Thymus (tissue), 11 donors: Measurements from ENCODE around the gene PTPRJ. TPM values are rescaled to one million over a fixed set of nuclear protein-coding genes. Genes with fewer than 3 reads are reported as not detected.
"Not testable (repeated sequence)": the region's sequence is repeated elsewhere in the genome, so short reads cannot be mapped to it uniquely, and the experiment has no call there.

Experiments used
- DNase-seq, 9 donors: peaks; one replicate each; pipeline ENCODE4 v3.0.0-alpha.2; 2013; ENCODE audit warnings: low spot score in 9 of 9, low read depth in 6 of 9, missing footprints in 1 of 9
- H3K27ac ChIP-seq, 2 donors: one replicate each; pipeline ENCODE4 v1.5.1; 2013; ENCODE audit warnings: control low read depth in 1 of 2, low read depth in 1 of 2, low read length in 1 of 2, mild to moderate bottlenecking in 1 of 2, moderate library complexity in 1 of 2
- H3K27me3 ChIP-seq, 2 donors: one replicate each; pipeline ENCODE4 v1.5.1; 2013; ENCODE audit warnings: low read length in 1 of 2; ENCODE audit not compliant: control insufficient read depth in 2 of 2, insufficient read depth in 1 of 2
- H3K36me3 ChIP-seq, 2 donors: one replicate each; pipeline ENCODE4 v1.5.1; 2013; ENCODE audit warnings: low read length in 1 of 2, mild to moderate bottlenecking in 1 of 2, moderate library complexity in 1 of 2; ENCODE audit not compliant: control insufficient read depth in 2 of 2, insufficient read depth in 2 of 2
- H3K4me1 ChIP-seq, 2 donors: one replicate each; pipeline ENCODE4 v1.5.1; 2013; ENCODE audit warnings: low read length in 2 of 2; ENCODE audit not compliant: control insufficient read depth in 2 of 2, insufficient read depth in 2 of 2
- H3K4me3 ChIP-seq, 2 donors: one replicate each; pipeline ENCODE4 v1.5.1; 2013; ENCODE audit warnings: low read length in 2 of 2, control low read depth in 1 of 2, mild to moderate bottlenecking in 1 of 2
- H3K9me3 ChIP-seq, 2 donors: one replicate each; pipeline ENCODE4 v1.5.1; 2013; ENCODE audit warnings: low read length in 1 of 2, mild to moderate bottlenecking in 1 of 2; ENCODE audit not compliant: control insufficient read depth in 2 of 2, insufficient read depth in 1 of 2
- WGBS: extraction: QIAGEN DNeasy Blood & Tissue Kit; methylation state at CpG from one replicate; pipeline ENCODE4 v1.1.7; 2013; 5-methylcytosine and 5-hydroxymethylcytosine counted together
- polyA plus RNA-seq: library from polyadenylated mRNA; stranded (reverse); fragments of 200-250 nt; gene quantifications from one replicate; pipeline ENCODE4 v1.2.3, GENCODE V29; 2013
- total RNA-seq: library from RNA; stranded (reverse); fragments of 120-200 nt; gene quantifications from one replicate; pipeline ENCODE4 v1.2.4, GENCODE V29; 2013
- donor health status: healthy.

Gene PTPRJ
- total and polyA plus RNA-seq, 2 donors, result 4.4 to 7.5 TPM

- Histone ChIP-seq H3K9me3 (no peaks in the 10 kb centered on the region), H3K36me3 (peaks cover 0 to 6% of the 10 kb centered on the region in 2 donors)
Observed at GRCh38 chr11:48138222-48138621, 157.9 kb downstream of the PTPRJ start.

DNA sequence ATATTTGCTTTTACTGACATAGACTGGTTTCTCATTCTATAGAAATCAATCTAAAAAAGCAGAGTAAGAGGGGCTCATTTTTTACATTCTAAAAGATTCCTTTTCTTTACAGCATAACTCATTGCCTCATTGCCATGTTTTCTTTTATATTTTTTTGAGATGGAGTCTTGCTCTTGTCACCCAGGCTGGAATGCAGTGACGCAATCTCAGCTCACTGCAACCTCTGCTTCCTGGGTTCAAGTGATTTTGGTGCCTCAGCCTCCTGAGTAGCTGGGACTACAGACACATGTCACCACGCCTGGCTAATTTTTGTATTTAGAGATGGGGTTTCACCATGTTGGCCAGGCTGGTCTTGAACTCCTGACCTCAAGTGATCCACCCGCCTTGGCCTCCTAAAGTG, 159.5 kb downstream of the PTPRJ start:
- not testable (repeated sequence) for H3K27me3 ChIP-seq, H3K4me3 ChIP-seq, H3K36me3 ChIP-seq, H3K27ac ChIP-seq, H3K9me3 ChIP-seq, DNase-seq, H3K4me1 ChIP-seq
- 99% methylated on average over 3 of the region's 3 CpGs for WGBS

More at GRCh38 chr11:48138222-48138621, 157.9 kb downstream of the PTPRJ start:
- H3K4me1 ChIP-seq, result no peaks in the 10 kb centered on the region
- DNase-seq, result no peak
- no peak overlapping the region for H3K27ac ChIP-seq
- no peaks in the 10 kb centered on the region for H3K27me3 ChIP-seq
- no peak overlapping the region for H3K4me3 ChIP-seq

DNA sequence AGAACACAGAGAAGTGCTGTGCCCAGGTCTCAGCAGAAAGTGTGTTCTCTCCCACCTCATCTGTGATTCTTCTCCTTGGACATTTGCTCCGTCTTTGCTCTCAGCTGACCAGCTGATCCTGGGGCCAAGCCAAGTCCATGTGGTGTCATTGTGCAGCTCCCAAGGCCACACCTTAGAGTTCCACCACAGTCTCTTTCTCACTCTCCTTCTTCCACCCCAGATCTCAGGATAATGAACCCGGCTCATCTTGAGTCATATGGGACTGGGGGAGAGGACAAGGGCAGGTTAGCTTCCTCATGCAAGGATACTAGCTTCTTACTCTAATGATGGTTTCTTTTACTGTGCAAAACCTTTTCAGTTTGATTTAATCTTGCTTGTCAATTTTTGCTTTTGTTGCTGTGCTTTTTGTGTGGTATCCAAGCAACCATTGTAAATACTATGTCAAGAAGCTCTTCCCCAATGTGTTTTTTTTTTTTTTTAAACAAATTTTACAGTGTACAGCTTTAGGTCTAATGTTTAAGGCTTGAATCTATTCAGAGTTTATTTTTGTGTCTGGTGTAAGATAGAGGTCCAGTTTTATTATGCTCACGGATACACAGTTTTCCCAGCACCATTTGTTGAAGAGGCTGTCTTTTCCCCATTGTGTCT, 161.2 kb downstream of the PTPRJ start:
- H3K27me3 ChIP-seq, result no peaks in the 10 kb centered on the region
- H3K36me3 ChIP-seq, result peaks cover 0 to 4% of the 10 kb centered on the region in 2 donors
- H3K4me3 ChIP-seq, result no peak overlapping the region
- no peaks in the 10 kb centered on the region for H3K4me1 ChIP-seq
- DNase-seq, result no peak
- H3K9me3 ChIP-seq, result no peaks in the 10 kb centered on the region
- WGBS, result 97% methylated on average over 3 of the region's 3 CpGs
- no peak overlapping the region for H3K27ac ChIP-seq

DNA sequence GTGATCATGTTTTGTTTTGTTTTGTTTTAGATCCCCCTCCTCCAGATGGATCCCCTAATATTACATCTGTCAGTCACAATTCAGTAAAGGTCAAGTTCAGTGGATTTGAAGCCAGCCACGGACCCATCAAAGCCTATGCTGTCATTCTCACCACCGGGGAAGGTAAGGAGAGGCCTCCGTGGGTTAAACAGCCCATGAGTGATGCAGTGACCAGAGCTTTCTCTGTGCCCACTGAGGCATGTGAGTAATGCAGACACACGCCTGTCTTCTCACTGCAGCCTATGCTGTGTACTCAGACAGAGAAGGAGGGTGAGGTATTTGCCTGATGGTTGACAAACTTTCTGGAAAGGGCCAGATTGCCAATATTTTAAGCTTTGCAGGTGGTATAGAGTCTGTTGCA, 162.5 kb downstream of the PTPRJ start:
- Histone ChIP-seq H3K27ac (no peak overlapping the region), H3K9me3 (no peaks in the 10 kb centered on the region), H3K4me3 (no peak overlapping the region), H3K27me3 (no peaks in the 10 kb centered on the region), H3K4me1 (no peaks in the 10 kb centered on the region), H3K36me3 (peaks cover 0 to 4% of the 10 kb centered on the region in 2 donors)
- 95% methylated on average over 4 of the region's 4 CpGs for WGBS
- DNase-seq, result no peak

- peaks cover 0 to 10% of the 10 kb centered on the region in 2 donors for H3K36me3 ChIP-seq
Observed at GRCh38 chr11:48148749-48149148, 168.4 kb downstream of the PTPRJ start.

DNA sequence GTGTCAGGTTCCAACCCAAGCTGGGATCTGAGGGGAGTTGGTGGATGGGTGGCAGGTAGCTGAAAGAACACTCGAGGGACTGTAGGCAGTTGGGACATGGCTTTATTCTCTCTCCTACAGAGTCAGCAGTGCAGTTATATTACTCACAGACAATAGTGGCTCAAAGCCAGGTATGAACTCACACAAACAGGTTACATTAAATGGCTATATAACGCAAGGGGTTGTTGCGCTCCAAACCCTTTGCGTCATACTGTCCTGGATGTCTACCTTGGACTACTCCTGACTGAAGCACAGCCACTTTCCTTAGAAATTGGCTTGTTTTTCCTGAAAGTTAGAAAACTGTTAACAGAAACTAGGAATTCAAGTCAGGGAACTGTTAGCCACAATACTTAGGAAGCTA, 169.9 kb downstream of the PTPRJ start:
- no peaks in the 10 kb centered on the region for H3K27me3 ChIP-seq
- 95% methylated on average over 4 of the region's 4 CpGs for WGBS

More at GRCh38 chr11:48148749-48149148, 168.4 kb downstream of the PTPRJ start:
- no peak for DNase-seq
- no peaks in the 10 kb centered on the region for H3K27me3 ChIP-seq
- no peak overlapping the region for H3K27ac ChIP-seq
- no peaks in the 10 kb centered on the region for H3K9me3 ChIP-seq
- H3K4me3 ChIP-seq, result no peak overlapping the region
- no peaks in the 10 kb centered on the region for H3K4me1 ChIP-seq
- 98% methylated on average over 3 of the region's 3 CpGs for WGBS

GRCh38 chr11:48154151-48154550, 173.8 kb downstream of the PTPRJ start:
- WGBS, result 94% methylated on average over 3 of the region's 3 CpGs
- Histone ChIP-seq H3K9me3 (no peaks in the 10 kb centered on the region), H3K36me3 (peaks cover 0 to 14% of the 10 kb centered on the region in 2 donors), H3K4me1 (no peaks in the 10 kb centered on the region), H3K27me3 (no peaks in the 10 kb centered on the region), H3K4me3 (no peak overlapping the region), H3K27ac (no peak overlapping the region)
- no peak for DNase-seq

More for the DNA sequence above, 169.9 kb downstream of the PTPRJ start:
- Histone ChIP-seq H3K4me3 (no peak overlapping the region), H3K9me3 (no peaks in the 10 kb centered on the region), H3K4me1 (no peaks in the 10 kb centered on the region), H3K27ac (no peak overlapping the region), H3K36me3 (peaks cover 0 to 14% of the 10 kb centered on the region in 2 donors)
- DNase-seq, result no peak

GRCh38 chr11:48161951-48162884, 181.9 kb downstream of the PTPRJ start:
- Histone ChIP-seq H3K4me1 (no peaks in the 10 kb centered on the region), H3K27ac (no peak overlapping the region), H3K27me3 (no peaks in the 10 kb centered on the region), H3K36me3 (no peaks in the 10 kb centered on the region), H3K4me3 (no peak overlapping the region), H3K9me3 (no peaks in the 10 kb centered on the region)
- no peak for DNase-seq
- WGBS, result 78% methylated on average over 6 of the region's 6 CpGs

- Histone ChIP-seq H3K4me1 (no peaks in the 10 kb centered on the region), H3K27ac (no peak overlapping the region), H3K36me3 (no peaks in the 10 kb centered on the region), H3K4me3 (no peak overlapping the region), H3K27me3 (no peaks in the 10 kb centered on the region), H3K9me3 (no peaks in the 10 kb centered on the region)
- no peak for DNase-seq
- 91% methylated on average over 1 of the region's 1 CpG for WGBS
Observed at GRCh38 chr11:48162885-48163268, 182.5 kb downstream of the PTPRJ start.
